Measurements from ENCODE around the gene PLCH1.

Gene PLCH1, protein sequence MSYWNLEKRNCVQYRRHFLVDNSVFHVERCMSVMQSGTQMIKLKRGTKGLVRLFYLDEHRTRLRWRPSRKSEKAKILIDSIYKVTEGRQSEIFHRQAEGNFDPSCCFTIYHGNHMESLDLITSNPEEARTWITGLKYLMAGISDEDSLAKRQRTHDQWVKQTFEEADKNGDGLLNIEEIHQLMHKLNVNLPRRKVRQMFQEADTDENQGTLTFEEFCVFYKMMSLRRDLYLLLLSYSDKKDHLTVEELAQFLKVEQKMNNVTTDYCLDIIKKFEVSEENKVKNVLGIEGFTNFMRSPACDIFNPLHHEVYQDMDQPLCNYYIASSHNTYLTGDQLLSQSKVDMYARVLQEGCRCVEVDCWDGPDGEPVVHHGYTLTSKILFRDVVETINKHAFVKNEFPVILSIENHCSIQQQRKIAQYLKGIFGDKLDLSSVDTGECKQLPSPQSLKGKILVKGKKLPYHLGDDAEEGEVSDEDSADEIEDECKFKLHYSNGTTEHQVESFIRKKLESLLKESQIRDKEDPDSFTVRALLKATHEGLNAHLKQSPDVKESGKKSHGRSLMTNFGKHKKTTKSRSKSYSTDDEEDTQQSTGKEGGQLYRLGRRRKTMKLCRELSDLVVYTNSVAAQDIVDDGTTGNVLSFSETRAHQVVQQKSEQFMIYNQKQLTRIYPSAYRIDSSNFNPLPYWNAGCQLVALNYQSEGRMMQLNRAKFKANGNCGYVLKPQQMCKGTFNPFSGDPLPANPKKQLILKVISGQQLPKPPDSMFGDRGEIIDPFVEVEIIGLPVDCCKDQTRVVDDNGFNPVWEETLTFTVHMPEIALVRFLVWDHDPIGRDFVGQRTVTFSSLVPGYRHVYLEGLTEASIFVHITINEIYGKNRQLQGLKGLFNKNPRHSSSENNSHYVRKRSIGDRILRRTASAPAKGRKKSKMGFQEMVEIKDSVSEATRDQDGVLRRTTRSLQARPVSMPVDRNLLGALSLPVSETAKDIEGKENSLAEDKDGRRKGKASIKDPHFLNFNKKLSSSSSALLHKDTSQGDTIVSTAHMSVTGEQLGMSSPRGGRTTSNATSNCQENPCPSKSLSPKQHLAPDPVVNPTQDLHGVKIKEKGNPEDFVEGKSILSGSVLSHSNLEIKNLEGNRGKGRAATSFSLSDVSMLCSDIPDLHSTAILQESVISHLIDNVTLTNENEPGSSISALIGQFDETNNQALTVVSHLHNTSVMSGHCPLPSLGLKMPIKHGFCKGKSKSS (N-terminal part only)

DNA sequence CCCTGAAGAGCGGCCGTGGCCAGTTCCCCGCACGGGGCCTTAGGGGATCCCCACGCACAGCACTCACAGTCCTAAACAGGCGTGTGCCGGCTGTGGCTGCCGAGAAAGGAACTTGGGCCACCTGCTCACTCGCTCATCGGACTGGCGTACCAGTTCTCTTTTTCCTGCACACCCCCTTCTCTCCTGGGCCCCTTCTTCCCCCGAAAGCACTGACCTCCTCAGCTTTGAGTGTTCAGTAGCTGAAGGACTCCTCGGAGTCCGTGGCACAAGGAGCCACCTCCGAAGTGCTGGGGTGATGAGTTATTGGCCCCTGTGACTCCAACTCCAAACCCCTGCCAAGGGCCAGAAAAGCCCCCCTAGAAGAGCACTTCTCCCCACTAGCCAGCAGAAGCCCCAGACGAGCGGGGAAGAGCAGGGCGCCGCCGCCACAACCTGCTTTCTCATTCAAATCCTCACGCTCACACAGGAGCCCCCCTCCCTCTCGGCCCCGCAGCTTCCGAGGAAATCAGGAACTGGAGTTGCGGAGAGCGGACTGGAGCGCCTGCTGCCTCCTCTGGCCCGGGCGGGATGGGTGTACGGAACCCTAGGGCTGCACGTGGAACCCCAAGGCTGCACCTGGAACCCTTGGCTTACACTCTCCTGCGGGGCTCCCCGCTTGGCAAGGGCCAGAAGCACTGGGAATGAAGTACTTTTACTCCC, at the start of gene PLCH1:
PLCH1 (minus strand) TSS at position 446 of the 699 bp plus-strand sequence. CDS start 40,847 bp downstream, outside the sequence.
- DNase-seq = peak; percentile 48

DNA sequence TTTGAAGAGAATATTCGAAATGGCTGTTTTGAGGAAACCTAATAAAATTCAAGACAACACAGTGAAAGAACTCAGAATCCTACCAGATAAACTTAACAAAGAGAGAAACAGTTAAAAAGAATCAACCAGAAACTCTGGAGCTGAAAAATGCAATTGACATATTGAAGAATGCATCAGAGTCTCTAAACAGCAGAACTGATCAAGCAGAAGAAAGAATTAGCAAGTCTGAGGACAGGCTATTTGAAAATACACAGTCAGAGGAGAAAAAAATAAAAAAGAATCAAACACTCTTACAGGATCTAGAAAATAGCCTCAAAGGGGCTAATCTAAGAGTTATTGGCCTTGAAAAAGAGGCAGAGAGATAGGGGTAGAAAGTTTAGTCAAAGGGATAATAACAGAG, 47.7 kb upstream of the PLCH1 start:
- DNase-seq = no peak

DNA sequence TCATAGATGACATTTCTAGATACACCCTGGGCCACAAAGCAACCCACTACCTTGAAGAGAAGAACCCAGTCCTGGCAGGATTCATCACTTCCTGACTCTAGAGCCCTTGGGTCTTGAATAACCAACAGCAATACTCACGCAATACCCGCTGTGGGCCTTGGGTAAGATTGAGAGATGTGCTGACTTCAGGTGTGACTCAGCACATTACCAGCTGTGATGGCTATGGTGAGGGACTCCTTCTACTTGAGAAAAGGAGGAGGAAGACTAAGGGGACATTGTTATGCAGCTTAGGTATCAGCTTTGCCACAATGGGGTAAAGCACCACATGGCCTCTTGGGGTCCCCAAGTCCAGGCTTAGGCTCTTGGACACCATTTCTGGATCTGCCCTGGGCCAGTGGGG, 46.3 kb upstream of the PLCH1 start:
- DNase-seq = peak; percentile 21

DNA sequence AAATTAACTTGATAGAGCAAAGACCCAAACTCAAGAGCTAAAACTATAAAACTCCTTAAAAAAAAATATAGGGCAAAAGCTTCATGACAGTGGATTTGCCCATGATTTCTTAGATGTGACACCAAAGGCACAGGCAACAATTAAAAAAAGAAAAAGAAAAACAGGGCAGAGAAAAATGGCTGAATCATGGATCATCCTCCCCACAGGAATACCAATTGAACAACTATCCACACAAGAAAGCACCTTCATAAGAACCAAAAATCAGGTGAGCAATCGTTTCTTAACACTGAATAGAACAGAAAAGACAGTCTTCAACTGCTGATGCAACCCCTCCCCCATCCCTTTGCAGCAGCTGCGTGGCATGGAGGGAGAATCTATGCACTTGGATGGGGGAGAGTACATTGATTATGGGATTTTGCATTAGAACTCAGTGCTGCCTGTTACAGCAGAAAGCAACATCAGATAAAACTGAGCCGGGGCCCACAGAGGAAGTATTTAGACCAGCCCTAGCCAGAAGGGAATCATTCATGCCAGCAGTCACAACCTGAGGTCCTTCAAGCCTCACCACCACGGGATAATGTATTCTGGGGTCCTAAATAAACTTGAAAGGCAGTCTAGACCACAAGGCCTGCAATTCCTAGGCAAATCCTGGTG, 45.5 kb upstream of the PLCH1 start:
- DNase-seq = no peak

DNA sequence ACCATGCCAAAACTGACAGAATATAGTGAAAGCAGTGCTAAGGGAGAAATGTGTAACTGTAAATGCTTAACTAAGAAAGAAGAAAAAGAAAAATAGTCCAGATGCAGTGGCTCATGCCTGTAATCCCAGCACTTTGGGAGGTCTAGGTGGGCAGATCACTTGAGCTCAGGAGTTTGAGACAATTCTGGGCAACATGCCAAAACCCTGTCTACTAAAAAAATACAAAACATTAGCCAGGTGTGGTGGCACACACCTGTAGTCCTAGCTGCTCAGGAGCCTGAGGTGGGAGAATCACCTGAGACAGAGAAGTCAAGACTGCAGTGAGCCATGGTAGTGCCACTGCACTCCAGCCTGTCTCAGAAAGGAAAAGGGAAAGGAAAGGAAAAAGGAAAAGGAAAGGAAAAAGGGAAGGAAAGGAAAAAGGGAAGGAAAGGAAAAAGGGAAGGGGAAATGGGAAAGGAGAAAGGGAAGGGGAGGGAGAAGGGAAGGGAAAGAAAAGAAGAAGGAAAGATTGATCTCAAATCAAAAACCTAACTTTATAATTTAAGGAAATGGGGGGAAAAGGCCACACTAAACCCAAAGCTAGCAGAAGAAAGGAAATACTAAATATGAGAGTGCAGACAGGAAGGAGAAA, 40.9 kb upstream of the PLCH1 start:
- no peak for DNase-seq

DNA sequence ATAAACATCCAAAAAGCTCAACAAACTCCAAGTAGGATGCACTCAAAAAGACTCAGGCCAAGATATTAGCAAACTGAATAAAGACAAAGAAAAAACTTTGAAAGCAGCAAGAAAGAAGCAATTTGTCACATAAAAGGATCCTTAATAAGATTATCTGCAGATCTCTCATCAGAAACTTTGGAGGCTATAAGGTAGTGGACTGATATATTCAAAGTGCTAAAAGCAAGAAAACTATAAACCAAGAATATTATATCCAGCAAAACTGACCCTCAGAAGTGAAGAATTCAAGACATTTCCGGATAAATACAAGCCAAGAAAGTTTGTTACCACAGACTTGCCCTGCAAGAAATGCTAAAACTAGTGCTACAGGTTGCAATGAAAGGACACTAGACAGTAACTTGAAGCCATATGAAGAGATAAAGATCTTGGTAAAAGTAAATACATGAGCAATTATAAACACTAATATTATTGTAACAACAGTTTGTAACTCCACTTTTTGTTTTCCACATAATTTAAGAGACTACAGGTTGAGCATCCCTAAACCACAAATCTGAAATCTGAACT, 37.6 kb upstream of the PLCH1 start:
- no peak for DNase-seq

DNA sequence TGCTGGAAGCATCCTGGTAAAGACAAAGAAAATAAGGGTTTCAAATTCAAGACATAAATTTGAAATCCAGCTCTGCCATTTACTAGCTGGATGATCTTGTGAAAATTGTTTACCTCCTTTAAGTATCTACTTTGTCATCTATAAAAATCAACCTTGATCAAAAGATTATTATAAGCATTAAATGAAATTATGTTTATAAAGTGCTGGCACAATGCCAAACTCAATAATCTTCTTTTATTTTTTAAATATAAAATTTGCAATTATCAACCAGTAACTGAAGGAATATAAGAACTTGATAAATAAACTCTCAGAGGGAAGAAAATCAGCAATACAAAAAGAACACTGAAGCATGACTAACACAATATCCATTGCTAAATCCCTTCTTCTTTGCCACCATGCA, 35.4 kb upstream of the PLCH1 start:
- no peak for DNase-seq

DNA sequence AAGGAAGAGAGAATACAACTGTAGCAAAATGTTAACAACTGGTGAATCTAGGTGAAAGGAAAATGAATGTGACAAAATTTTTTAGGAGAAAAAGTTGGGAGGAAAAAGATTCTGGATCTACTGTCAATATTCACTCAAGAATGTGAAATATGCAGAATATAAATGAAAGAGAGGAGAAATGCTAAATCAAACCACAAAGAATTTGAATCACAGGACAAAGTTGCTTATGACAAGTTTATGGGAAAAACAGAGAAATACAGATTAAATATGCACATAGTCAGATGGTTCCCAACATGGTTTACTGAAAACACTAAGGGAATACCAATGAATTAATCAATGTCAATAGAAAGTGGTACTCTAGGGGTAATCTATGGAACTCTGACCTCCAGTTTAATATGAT, 33.6 kb upstream of the PLCH1 start:
- DNase-seq = peak; percentile 39

DNA sequence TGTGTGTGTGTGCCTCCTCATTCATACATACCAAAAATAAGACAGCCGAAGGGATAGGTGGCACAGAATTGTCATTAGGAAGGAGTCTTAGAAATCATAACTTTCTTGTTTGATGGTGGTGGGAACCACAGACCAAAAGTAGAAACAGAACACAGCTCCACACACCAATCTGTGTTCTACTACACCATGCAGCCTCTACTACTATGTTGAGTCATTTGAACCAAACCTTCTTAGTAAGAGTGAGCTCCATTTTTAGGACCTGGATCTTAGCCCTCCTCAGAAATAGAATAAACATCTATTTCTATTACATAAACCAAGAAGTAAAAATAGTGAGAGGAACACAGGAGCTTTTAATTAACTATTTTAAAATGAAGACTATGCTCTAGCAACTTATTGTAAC, 27.9 kb upstream of the PLCH1 start:
- DNase-seq = no peak

DNA sequence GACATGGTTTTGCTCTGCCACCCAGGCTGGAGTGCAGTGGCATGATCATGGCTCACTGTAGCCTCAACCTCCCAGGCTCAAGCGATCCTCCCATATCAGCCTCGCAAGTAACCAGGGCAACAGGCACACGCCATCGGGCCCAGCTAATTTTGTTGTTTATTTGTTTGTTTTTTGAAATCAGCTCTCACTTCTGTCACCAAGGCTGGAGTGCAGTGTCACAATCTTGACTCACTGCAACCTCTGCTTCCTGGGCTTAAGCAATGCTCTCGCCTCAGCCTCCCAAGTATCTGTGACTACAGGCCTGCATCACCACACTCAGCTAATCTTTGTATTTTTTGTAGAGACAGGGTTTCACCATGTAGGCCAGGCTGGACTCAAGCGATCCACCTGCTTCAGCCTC, 26.3 kb upstream of the PLCH1 start:
- no peak for DNase-seq

DNA sequence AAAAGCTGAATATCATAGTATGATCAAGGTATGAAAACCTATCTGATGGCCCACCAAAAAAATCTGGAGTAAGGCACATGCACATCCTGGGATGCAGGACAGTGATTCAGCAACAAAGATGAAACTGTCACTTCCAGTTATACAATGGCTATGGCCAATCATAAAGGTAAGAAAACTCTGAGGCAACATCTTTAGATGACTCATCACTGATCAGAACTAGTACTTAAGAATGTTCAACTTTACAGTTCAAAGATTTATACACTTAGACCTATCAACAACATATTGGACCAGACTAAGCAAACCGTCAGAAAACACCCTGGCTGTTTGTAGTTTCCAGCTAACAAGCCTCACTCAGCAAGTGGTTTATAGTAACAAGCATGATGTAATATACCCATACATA, 21.3 kb upstream of the PLCH1 start:
- peak; percentile 39 for DNase-seq

DNA sequence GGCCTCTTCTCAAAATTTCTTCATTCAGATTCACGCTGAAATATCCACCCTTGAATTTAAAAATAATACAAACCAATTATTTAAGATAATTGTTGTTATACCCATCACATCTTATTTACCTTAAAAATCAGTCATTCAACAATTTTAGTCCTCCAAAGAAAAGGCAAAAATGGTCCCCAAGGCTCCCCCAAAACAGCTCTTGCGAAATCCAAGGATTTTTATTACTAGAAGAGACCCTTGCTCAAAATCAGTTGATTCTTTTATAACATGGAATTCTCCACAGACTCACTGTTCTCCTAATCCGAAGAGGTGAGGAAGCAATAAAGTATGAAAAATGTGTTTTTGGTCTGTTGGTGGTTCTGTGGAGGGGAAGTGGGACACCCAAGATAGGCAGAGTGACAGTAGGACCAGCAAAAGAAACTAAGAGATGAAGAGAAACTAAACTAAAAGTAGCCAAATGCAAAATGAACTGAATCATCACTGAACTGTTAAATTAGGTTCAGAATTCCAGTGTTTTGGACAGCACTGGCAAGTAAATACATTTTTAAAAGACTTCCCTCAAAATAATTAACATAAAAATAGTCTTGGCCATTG, 19.1 kb upstream of the PLCH1 start:
- DNase-seq = no peak

DNA sequence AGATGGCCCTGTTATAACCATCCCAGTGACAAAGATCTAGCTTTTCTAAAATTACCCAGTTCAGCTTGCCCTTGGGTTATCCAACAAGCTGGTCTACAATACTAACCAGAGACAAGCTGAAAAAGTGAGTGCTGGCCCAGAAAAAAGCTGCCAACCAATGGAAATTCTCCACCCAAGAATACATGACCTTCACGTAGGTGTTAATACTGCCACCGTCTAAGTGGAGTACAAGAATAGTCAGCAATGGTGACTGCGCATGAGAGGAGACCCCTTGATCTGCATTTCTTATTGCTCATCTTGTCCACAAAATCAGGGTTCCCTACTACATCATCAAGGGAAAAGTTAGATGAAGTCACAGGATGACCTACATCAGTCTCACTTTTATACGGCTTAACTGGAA, 15.8 kb upstream of the PLCH1 start:
- no peak for DNase-seq

DNA sequence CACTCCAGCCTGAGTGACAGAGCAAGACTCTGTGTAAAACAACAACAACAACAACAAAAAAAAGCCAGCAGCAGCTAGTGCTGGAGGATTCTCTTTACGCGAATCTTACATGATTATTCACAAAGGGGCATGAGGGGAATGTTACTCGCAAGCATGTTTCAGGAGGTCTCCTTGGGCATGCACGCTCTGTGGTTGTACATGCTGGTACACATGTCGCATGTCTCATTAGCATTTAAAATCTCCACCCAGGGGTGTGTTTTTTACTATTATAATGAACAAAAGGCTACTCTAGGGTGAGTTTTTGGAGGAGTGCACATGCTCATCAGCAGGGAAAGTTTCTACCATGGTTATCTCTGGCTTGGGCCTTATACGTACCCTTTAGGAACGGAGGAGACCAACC, 12.7 kb upstream of the PLCH1 start:
- no peak for DNase-seq

DNA sequence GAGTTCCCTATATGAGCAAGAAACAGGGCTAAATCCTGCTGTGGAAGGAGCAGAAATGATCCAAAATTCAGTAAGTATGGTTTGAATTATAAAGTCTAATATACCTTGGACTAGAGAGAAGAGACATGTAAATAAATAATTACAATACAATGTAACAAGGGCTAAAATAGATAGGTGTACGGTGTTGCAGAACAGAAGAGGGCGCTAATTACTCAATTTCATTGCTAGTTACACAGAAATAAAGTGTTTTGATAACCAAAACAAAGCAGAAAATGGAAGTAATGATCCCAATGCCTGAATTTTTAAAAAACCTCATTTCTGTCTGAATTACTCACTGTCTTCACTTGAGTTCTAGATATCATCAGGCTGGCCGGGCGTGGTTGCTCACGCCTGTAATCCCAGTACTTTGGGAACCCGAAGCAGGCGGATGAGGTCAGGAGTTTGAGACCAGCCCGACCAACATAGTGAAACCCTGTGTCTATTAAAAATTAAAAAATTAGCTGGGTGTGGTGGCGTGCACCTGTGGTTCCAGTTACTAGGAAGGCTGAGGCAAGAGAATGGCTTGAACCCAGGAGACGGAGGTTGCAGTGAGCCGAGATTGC, 8.3 kb upstream of the PLCH1 start:
- peak; percentile 28 for DNase-seq

DNA sequence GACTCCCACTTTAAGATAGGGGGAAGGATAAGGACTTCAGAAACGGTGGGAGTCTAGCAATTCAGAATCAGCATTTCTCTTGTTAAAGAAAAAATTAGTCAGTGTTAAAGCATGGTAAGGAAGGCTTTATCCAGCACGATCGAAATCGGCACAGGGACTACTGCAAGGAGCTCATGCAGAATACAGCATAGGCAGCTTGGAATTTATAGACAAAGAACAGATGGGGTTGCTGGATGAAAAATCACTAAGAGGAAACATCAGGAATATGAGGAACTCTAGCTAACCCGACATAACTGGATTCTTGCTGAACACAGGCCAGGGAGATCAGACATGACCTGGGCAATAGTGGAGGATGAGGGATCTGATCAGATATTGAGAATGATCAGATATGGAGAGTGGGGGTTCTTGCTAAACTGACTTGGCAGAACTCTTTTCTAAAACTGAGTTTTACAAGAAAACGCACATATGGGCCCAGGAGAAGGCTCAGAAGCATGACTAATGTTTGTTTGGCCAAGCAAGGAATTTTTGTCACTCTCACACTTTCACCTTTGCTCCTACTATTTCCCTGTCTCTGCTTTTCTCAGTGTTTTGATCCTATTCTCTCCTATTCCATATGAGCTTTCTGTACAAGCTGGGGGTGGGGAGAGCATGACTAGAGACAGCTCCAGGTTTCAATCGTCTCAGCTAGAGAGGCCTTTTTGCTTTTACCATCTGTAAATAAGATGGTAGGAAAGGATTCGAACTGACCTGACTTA, 3.9 kb upstream of the PLCH1 start:
- no peak for DNase-seq

DNA sequence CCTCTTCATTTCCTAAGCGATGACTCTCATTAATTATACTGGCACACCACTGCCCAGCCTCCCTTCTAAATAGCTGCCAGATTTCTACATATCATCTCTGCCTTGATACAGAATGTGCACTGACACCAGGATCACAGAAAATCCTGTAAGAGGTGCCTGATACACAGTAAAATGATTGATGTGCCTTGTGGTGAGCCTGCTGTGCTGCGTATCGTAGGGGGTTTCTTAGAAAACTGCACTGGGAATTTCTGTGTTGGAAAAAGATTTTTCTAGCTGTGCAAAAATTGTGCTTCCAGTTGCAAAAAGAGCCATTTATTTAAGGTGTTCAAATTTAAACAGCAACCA, 3.0 kb upstream of the PLCH1 start:
- no peak for DNase-seq

DNA sequence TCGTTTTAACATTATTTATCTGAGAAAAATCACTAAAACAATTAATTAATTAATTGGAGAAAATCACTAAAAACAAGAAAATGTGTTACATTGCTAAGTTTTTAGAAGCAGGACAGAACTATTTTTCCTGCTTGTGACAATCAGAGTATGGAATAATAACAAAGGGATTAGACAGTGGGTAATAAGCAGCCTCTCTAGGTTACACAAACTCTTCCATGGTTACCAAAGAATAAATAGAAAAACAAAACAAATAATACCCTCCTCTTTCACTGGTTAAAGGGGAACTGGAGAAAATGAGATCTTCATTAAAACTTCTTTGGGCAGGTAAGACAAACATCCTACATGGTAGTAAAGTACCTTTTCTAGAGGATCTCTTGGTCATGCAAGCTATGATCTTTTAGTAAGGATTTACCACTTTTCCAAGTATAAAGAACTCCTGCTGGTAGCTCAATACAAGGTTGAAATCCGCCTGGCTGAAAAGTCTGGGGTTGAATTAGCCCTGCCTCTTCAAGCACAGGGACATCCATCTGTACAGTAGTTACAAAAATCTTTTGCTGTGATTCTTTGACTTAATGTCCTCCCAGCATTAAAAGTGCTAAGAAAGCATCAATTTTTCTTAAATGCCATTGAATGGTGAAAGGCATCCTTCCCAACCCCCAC, 2.5 kb upstream of the PLCH1 start:
- DNase-seq = no peak

DNA sequence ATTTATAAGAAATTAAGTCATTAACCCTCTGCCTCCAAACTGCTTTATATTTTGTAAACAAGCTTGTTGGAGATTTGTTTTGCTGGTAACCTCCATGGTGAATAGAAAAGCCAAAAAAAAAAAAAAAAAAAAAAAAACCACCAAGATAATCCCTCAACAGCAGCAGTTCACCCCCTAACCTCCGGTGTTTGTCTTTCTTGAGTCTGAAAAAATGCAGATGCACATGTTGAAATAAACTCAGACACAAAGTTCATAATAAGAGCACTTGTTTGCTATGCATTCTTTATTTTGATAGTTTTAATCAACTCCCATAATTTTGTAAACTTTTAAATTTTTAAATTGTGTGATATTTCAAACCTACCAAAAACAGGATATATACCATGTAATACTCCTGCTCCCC, 1.8 kb upstream of the PLCH1 start:
- no peak for DNase-seq

Data from fibroblast of upper back skin (primary cell).